ENCODE data around the gene TAGLN3. TPM values are rescaled to one million over a fixed set of nuclear protein-coding genes. Genes with fewer than 3 reads are reported as not detected.
A peak's percentile ranks its signal among the peaks of the same experiment; 100 is the strongest.

Gene TAGLN3
- total RNA-seq, 1 experiment from 2014 or later, result 3.5 TPM

DNA sequence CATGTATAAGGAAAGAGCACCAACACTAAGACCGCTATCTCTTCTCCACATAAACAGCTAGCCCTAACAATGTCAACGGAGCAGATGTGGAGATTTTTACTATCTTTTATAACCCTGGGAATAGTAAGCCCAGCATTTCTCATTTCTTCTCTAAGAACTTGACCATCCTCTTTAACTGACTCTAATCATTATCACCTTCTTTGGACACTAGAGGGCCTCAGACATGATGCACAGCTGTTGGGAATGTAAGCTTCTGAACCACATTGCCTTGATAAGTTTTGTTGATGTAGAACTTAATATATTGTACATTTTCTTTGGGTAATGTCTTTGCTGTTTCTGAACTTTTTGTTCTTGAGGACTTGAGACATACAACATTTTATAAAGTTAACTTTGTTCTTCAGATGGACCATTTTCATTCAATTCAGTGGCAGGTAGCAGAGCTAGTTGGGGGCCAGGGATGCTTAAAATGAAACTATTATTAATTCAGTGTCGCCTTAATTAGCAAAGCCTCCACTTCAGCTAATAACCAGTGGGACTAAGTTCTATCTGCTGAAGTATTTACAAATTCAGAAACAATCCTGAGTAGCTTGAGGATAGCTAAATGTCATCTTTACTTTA, 9.6 kb upstream of the TAGLN3 start:
- Histone ChIP-seq H3K4me3 (ENCODE audit: insufficient read depth, low read depth, low read length) (no peak overlapping the region), H3K36me3 (replicated peaks; ENCODE audit: control insufficient read depth, insufficient read depth, low read length) (peaks cover 5% of the 10 kb centered on the region), H3K27me3 (ENCODE audit: control insufficient read depth, insufficient read depth, low read length) (no peaks in the 10 kb centered on the region)
- DNase-seq, result peak; percentile 41

DNA sequence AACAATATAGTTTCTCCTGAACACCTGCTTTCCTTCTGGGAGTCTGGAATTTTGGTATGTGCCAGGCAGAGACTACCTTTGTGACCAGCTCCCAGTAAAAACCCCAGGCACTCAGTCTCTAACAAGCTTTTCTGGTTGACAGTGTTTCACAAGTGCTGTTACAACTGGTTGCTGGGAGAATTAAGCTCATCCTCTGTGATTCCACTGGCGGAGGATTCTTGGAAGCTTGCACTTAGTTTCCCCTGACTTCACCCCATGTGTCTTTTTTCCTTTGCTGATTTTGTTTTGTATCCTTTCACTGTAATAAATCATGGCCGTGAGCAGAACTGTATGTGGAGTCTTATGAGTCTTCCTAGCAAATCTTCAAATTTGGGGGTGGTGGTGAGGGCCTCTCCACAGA, 5.7 kb upstream of the TAGLN3 start:
- Histone ChIP-seq H3K4me3 (ENCODE audit: insufficient read depth, low read depth, low read length) (no peak overlapping the region), H3K27me3 (ENCODE audit: control insufficient read depth, insufficient read depth, low read length) (no peaks in the 10 kb centered on the region), H3K36me3 (replicated peaks; ENCODE audit: control insufficient read depth, insufficient read depth, low read length) (peaks cover 4% of the 10 kb centered on the region; the same call in 1 of the 2 replicates)
- no peak for DNase-seq

DNA sequence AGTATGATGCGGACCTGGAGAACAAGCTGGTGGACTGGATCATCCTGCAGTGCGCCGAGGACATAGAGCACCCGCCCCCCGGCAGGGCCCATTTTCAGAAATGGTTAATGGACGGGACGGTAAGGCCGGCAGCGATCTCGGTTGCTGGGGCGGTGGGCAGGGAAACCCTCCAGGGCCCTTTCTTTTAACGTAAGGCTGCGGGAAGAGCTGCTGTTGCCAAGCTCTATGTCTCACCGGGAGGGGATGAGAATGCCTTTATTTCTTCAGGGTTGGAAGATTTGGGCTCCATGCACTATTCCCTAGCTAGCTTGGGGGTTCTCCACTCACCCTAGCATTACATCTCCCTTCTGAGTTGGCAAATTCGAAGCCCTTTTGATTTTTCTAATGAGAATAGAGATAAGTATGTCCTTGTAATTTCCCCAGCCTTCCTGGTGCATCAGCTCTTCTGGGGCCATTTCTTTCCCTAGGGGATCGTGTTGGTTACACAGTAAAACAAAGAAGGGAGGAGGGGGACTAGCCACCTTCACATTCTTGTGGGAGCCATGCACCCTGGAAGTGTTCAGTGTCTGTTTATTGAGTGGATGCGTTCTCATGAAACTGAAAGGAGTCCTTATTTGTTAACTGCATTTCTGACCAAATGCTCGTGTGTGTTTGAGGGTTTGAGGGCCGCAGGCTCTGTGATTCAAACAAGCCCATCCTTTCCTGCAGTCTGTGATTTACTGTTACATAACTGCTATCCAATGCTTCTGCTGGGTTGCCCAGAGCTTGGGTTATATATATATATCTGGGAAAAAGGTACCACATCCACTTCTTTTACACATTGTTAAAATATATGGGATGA, 982 bp downstream of the TAGLN3 start:
- H3K36me3 ChIP-seq (replicated peaks; ENCODE audit: control insufficient read depth, insufficient read depth, low read length), result no peaks in the 10 kb centered on the region
- peaks cover 15% of the 10 kb centered on the region for H3K27me3 ChIP-seq (ENCODE audit: control insufficient read depth, insufficient read depth, low read length)
- peak; percentile 24 for DNase-seq
- H3K4me3 ChIP-seq (ENCODE audit: insufficient read depth, low read depth, low read length), result peak overlapping the region; percentile 49

DNA sequence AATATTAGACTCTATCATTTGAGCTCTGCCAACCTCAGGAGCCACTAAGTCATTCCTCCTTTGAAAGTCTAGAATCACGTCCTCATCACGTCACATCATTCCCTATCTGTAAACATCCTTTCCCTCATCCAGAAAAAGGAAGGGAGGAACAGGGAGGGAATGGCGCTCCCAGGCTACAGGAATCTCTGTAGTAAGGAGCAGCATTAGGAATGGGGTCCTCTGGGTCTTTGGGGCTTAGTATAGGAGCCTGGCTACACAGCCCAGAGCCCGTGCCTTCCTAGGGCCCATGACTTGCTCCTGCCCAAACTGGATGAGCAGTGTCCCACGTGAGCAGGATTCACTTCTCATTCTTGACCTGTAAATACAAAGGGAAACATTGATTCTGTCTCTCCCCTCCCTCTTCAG, 1.6 kb downstream of the TAGLN3 start:
- DNase-seq, result peak; percentile 26
- no peak overlapping the region for H3K4me3 ChIP-seq (ENCODE audit: insufficient read depth, low read depth, low read length)
- no peaks in the 10 kb centered on the region for H3K36me3 ChIP-seq (replicated peaks; ENCODE audit: control insufficient read depth, insufficient read depth, low read length)
- H3K27me3 ChIP-seq (ENCODE audit: control insufficient read depth, insufficient read depth, low read length), result peaks cover 15% of the 10 kb centered on the region

DNA sequence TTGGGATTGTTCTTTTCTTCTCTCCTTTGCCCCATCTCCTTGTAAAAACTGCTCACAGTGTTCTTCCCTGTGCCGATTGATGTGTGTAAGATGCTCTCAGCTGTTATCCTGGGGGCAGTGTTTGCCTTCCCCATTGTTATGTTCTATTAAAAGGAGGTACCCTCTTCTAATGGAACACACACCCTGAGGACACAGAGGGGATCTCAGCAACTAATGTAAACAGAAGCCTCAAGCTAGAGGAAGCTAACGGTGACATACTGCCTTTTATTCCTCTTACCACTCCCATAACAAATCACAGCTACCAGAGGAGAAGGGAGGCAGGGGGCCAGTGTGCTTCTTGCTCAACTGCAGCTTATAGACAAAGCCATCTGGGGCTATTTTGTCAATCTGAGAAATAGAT, 2.2 kb downstream of the TAGLN3 start:
- peak; percentile 30 for DNase-seq
- Histone ChIP-seq H3K27me3 (ENCODE audit: control insufficient read depth, insufficient read depth, low read length) (peaks cover 15% of the 10 kb centered on the region), H3K4me3 (ENCODE audit: insufficient read depth, low read depth, low read length) (no peak overlapping the region), H3K36me3 (replicated peaks; ENCODE audit: control insufficient read depth, insufficient read depth, low read length) (no peaks in the 10 kb centered on the region)

DNA sequence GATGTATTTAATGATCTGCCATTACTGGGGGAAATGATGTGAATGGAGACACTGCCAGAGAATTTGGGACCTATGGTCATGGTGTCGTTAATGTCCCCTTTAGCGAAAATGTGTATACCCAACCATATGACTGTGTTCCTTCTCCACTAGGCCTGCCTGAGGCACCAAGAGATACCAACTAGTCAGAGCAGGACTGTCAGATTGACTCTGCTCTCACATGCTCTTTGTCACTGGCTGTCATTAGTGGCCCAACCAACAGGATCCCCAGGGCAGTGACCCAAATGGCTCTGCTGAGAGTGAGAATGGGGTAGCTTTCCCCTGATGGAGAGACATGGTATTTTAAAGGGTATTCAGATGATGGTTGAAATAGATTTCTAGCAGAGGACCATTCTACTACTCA, 2.8 kb downstream of the TAGLN3 start:
- no peaks in the 10 kb centered on the region for H3K36me3 ChIP-seq (replicated peaks; ENCODE audit: control insufficient read depth, insufficient read depth, low read length)
- H3K27me3 ChIP-seq (ENCODE audit: control insufficient read depth, insufficient read depth, low read length), result peaks cover 15% of the 10 kb centered on the region
- no peak for DNase-seq
- no peak overlapping the region for H3K4me3 ChIP-seq (ENCODE audit: insufficient read depth, low read depth, low read length)

DNA sequence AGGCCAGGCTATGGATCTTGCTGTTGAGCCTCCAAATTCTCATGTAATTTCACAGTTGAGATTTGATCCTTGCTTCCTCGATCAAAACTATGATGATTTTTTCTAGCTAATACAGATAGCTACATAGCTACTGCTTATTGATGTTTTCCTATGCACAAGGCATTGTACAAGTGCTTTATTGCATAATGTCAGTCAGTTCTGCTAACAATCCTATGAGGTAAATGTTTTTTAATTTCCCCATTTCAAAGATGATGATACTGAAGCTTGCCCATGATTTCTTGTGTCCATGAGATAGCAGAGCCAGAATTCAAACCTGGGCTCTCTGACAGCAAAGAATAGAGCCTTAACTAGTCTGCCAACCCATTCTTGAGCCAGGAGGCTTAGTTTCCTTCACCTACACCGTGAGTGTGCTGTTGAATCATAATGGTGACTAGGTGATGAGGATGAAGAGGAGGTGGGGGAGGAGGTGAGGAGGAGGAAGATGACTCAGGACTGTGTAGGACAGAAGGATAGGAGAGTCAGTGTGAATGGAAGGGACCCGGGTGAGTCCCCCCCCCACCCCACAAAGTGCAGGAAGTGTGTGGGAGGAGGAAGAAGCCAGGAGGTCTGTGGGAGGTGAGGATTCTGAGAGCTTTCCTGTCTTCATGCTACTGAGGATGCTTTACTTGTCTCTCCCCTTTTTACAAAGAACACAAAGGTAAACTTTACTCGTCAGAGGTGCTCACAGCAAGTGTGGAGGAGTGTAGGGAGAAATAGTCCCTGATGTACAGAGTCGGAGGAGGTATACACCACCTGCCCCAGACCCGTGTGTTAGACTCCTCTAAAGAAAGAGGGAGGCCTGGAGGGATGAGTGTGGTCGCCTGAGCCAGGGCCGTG, 3.6 kb downstream of the TAGLN3 start:
- Histone ChIP-seq H3K27me3 (ENCODE audit: control insufficient read depth, insufficient read depth, low read length) (peaks cover 15% of the 10 kb centered on the region), H3K4me3 (ENCODE audit: insufficient read depth, low read depth, low read length) (no peak overlapping the region), H3K36me3 (replicated peaks; ENCODE audit: control insufficient read depth, insufficient read depth, low read length) (no peaks in the 10 kb centered on the region)
- DNase-seq, result no peak

DNA sequence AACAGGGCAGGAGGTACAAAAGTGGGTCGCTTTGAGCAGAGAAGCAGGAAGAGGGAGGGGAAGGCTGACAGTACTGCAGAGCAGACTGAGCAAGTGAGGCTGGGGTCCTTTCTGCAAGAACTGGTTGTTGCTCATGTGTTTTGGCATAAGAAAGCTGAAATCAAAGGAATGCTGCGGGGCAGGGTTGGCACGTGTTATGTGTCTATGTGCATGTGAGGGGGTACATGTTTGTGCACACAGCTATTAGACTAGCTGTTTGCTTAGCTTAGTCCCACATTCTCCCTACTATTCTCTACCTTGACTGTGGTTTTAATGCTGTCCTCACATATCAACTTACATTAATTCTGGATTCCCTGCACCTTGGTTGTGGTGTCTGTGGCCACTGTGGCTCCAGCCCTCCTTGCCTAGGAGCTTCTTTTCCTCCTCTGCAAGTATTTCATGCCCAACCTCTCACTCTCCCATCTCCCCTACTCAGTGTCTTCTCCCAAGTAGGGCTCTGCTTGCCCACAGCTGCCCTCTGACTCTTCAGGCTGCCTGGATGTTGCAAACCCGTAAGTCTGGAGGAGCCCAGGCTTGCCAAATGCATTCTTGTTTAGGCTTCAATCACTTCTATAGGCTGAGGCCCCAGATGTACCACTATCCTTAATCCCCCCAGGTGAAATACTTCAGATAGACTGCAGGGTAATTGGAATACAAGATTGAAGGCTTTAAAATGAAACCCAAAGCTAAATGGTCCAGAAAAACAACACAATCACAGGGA, 4.8 kb downstream of the TAGLN3 start:
- Histone ChIP-seq H3K4me3 (ENCODE audit: insufficient read depth, low read depth, low read length) (no peak overlapping the region), H3K27me3 (ENCODE audit: control insufficient read depth, insufficient read depth, low read length) (peaks cover 14% of the 10 kb centered on the region), H3K36me3 (replicated peaks; ENCODE audit: control insufficient read depth, insufficient read depth, low read length) (no peaks in the 10 kb centered on the region)
- no peak for DNase-seq

DNA sequence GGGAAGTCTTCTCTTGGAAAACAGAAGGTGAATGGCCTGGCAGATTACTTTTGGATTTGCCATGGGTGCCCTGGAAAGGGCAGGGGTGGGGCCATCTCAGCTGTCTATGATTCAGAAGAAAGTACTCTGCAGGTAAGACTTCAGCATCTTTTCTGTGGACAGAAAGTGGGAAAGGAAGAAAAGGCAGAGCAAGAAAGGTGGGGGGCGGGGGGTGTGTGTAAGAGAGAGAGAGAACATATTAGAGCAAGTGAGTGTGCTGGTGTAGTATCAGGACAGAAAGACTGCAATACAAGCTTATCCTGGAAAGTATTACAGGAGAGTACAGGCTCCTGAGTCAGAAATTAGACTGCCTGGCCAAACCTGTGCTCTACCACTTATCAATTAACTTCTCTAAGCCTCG, 5.5 kb downstream of the TAGLN3 start:
- Histone ChIP-seq H3K27me3 (ENCODE audit: control insufficient read depth, insufficient read depth, low read length) (peaks cover 9% of the 10 kb centered on the region), H3K4me3 (ENCODE audit: insufficient read depth, low read depth, low read length) (no peak overlapping the region), H3K36me3 (replicated peaks; ENCODE audit: control insufficient read depth, insufficient read depth, low read length) (no peaks in the 10 kb centered on the region)
- DNase-seq, result no peak

DNA sequence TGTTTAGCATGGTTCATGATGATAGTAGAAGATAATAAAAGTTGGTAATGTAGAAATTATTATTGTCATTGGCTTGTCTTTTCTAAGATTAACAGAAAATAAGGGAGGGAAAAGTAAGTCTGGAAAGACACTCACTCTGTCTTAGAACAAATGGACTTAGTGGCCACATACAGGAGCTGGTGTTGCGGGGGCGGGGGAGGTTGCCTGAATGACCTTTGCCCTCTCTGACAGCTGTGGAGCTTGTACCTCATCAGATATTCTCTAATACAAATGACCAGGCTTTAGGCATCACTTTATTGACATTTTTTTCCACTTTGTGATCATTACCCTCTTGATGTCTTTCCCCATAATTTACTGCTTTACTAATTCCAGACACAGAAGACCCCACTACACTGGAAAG, 5.9 kb downstream of the TAGLN3 start:
- H3K27me3 ChIP-seq (ENCODE audit: control insufficient read depth, insufficient read depth, low read length), result peaks cover 4% of the 10 kb centered on the region
- no peak overlapping the region for H3K4me3 ChIP-seq (ENCODE audit: insufficient read depth, low read depth, low read length)
- no peaks in the 10 kb centered on the region for H3K36me3 ChIP-seq (replicated peaks; ENCODE audit: control insufficient read depth, insufficient read depth, low read length)
- no peak for DNase-seq

DNA sequence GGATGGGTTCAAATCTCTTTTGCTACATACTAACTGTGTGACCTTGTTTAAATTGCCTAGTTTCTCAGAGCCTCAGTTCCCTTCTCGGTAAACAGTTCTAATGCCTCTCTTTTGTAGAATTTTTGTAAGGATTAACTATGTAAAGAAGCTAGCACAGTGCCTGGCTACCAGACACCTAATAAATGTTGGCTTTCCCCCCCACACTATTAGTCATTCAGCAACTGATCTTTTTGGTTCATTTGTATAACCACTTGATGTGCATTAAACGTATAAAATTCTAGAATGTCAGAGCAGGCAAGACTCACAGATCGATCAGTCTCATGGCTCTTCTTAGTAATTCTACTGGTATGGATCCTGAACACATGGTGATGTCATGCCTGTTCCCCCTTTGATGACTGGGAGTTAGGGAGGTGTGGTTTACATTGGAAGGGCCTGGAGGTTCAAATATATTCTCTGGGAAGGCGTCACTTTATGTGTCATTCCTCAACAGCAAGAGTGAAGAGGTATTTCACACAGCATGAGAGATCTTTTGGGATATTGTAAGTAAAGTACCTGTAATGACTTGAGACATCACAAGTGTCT, 6.5 kb downstream of the TAGLN3 start:
- Histone ChIP-seq H3K36me3 (replicated peaks; ENCODE audit: control insufficient read depth, insufficient read depth, low read length) (no peaks in the 10 kb centered on the region), H3K4me3 (ENCODE audit: insufficient read depth, low read depth, low read length) (no peak overlapping the region), H3K27me3 (ENCODE audit: control insufficient read depth, insufficient read depth, low read length) (peaks cover 2% of the 10 kb centered on the region; the same call in 1 of the 2 replicates)
- DNase-seq, result no peak

DNA sequence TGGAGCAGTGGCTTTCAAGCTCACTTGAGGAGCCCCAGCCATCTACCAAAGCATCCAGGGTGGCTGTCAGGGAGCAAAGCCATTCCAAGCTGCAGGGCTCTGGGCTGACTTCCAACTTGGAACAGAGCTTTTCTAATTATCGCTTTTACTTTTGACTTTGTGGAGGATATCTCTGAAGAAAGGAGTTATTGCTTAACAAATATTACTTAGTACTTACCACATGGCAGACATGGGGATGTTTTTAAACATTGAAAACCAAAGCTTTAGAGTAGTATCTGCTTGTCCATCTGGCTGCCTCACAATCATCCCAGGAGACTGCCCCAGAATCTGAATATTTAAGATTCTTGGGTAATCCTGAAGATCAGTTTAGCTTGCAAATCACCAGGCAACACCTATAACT, 8.9 kb downstream of the TAGLN3 start:
- no peak for DNase-seq
- Histone ChIP-seq H3K27me3 (ENCODE audit: control insufficient read depth, insufficient read depth, low read length) (no peaks in the 10 kb centered on the region; the same call in 1 of the 2 replicates), H3K36me3 (replicated peaks; ENCODE audit: control insufficient read depth, insufficient read depth, low read length) (no peaks in the 10 kb centered on the region), H3K4me3 (ENCODE audit: insufficient read depth, low read depth, low read length) (no peak overlapping the region)

DNA sequence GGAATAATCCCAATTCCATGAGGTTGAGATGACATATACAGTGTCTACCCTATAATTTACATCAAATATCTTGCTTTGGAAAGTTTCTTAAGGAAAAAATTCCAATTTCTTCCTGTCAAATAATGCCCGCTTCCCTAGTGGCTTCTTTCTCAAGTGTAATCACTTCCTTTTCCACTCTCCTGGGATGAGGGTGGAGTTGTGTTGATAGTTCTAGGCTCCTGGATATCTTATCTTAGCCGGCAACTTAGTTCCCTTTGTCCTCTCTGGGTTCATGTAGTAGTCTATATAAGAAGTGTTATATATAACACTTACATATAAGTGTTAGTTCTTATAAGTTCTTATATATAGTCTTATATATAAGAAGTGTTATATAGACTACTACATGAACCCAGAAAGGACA, 10.9 kb downstream of the TAGLN3 start:
- DNase-seq, result no peak
- H3K27me3 ChIP-seq (ENCODE audit: control insufficient read depth, insufficient read depth, low read length), result no peaks in the 10 kb centered on the region; the same call in 1 of the 2 replicates
- H3K36me3 ChIP-seq (replicated peaks; ENCODE audit: control insufficient read depth, insufficient read depth, low read length), result no peaks in the 10 kb centered on the region
- H3K4me3 ChIP-seq (ENCODE audit: insufficient read depth, low read depth, low read length), result no peak overlapping the region

DNA sequence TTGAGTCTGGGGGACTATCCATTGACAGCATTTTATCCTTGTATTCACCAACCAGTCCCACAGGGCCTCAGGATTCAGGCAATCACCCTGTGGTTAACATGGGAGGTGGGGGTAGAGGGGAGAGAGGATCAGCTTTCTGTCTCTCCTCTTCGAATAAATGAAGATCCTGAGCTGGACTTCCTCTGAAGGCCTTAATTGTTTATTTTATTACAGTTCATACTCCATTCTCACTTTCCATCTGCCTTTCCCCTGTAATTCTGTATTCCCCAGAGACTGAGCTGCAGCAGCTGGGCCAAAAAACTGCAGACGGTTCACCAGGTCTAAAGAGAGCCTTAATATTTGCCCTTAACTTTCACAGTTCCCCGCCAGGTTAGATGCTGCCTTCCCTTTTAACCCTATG, 11.9 kb downstream of the TAGLN3 start:
- Histone ChIP-seq H3K27me3 (ENCODE audit: control insufficient read depth, insufficient read depth, low read length) (no peaks in the 10 kb centered on the region; the same call in 1 of the 2 replicates), H3K4me3 (ENCODE audit: insufficient read depth, low read depth, low read length) (no peak overlapping the region), H3K36me3 (replicated peaks; ENCODE audit: control insufficient read depth, insufficient read depth, low read length) (no peaks in the 10 kb centered on the region)
- no peak for DNase-seq

All from H7 (cell line).